NCI-H82 treated with DMSO at 0.1 percent for 48 hours (cell line): Measurements from ENCODE around the gene C3orf20.

Experiments
- DNase-seq: peaks from one replicate; lab custom pipeline; 2025; ENCODE audit not compliant: unreplicated experiment; lab: John Stamatoyannopoulos, UW

Gene C3orf20

DNA sequence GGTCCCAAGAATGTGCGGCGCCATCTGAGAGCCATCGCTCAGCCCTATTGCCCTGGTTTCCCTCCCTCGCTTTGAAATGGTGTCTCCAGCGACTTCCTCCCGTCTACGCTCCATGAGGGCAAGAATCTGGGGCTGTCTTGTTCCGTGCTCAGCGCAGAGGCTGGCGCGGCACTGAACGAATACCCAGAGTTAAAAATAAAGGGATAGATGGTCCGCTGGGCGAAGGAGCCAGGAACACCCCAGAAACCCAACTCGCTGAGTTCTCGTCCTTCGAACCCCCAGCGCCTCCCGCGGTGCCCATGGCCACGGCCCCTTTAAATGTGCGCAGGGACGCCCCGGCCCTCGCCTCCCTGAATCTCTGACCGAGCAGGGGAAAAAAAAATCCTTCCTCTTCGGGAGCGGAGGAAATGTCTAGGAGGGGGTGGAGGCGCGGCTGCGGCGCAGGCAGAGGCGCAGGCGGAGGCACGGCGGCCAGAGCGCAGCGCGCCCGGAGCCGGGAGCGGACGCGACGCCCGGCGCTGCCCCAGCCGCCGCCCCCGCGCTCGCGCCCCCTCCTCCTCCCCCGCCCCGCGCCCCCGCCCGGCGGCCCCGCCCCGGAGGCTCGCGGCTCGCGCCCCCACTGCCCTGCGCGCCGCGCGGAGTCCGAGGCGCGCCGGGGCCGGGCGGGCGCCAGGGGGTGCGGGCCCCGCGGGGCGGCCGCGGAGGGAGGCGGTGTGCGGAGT, 135.3 kb downstream of the C3orf20 start:
- DNase-seq: no peak

DNA sequence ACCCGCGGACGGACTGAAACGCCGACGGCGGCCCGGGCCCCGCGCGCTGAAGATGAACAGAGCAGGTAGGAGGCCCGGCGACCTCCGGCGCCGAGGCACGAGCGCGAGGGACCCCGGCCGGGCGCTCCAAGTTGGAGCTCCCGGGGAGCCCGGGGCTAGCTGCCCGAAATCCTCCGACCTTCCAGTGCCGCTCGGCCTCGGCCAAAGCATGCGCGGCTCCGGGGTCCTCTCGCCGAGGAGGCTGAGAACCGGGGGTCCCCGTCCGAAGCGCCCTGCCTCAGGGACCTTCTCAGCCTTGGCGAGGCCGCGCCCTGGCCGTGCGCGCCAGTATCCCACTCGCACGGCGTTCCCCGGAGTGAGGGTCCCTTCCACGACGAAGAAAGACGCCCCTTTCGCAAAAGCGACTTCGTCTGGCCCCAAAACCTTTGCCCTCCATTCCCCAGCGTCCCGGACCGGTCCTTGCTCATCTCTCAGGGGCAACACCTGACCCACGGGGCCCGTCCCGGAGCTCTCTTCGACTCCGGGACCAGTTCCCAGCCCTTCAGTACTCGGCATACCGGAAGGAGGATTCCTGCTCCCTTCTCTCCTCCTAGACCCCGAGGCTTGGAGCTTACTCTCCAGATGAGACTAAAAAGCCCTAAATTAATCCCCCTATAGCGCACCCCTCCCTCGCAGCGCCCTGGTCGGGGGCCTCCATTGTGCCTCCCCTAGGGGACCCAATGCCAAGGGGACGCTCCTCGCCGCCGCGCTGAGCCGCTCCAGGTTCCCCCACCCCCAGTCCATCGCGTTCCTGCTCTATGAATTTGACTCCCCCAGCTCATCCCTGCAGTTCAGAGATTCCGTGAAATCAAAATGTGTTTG, 136.1 kb downstream of the C3orf20 start:
- DNase-seq: no peak

DNA sequence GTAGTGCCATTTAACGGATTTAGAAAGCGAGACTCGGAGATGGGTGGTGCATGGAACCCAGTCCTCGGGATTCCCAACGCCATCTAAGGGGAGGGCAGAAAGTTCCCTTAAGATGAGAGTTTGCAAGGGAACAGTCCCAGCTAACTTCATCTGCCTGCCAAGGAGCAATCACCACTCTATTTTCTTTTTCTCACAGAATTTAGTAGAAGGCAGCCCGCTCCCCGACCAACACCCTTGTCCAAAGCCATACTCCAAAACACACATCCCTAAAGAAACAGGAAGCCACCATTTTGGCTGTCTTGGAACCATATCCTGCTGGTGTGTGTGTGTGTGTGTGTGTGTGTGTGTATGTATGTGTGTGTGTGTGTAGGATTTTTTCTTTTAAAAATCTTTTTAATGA, 136.7 kb downstream of the C3orf20 start:
- DNase-seq: no peak

DNA sequence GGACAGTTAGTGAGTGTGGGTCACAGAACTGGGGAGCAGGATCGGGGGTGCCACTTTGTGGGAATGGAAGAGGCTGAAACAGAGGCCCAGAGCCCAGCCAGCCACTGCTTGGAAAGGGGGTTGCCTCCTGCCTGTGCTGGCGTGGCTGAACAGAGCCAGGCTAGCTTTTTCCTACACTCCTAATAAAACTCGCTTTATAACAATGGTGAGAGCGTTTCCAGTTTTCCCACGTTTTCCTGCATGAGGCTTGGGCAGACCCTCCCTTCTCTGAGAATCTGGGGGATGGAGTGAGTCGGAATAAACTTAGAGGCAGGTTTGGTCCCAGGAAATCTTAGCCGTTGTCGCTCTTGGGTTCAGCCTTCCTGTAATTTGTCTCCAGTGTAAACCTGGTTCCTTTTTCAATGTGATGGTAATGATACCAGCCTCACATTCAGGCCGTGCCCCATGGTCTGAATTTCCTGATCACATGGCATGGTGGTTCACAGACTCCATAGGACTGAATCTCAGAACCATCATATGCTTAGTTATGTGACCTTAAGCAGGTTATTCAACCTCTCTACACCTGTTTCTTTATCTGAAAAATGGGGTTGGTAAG, 137.4 kb downstream of the C3orf20 start:
- no peak for DNase-seq

DNA sequence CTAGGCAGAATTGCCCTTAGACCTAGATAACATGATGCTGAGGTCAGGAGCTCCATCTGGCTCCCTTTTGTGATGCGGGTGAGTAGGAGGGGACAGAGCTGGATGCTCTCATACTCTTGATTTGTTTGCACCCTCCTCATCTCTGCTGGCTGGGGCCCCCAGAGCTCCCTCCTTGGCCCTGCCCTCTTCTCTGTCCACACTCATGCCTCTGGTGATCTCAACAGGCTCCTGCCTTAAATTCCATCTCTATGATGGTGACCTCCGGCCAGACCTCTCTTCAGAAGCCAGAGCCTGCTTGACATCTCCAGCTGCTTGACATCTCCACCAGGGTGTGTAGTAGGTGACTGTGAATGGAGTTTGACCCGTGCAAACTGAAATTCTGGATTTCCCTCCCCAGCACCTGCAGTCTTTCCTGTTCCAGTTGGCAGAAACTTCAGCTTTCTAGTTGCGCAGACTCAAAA, 139.5 kb downstream of the C3orf20 start:
- DNase-seq: no peak

DNA sequence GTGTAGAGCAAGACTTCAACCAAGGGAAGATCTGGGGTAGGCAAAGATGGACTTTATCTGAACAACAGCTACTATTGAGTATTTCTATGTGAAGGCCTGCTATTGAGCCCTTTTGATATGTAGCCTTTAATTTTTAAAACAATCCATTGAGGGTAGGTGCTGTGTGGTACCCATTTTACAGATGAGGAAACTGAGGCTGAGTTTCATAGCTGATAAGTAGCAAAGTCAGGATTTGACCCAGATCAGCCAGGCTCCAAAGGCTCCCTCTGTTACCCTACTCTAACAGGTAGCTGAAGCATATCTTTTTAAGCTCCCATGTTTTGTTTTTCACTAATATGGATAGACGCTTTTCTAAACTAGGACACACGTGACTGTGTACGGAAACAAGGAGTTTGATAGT, 141.4 kb downstream of the C3orf20 start:
- no peak for DNase-seq

DNA sequence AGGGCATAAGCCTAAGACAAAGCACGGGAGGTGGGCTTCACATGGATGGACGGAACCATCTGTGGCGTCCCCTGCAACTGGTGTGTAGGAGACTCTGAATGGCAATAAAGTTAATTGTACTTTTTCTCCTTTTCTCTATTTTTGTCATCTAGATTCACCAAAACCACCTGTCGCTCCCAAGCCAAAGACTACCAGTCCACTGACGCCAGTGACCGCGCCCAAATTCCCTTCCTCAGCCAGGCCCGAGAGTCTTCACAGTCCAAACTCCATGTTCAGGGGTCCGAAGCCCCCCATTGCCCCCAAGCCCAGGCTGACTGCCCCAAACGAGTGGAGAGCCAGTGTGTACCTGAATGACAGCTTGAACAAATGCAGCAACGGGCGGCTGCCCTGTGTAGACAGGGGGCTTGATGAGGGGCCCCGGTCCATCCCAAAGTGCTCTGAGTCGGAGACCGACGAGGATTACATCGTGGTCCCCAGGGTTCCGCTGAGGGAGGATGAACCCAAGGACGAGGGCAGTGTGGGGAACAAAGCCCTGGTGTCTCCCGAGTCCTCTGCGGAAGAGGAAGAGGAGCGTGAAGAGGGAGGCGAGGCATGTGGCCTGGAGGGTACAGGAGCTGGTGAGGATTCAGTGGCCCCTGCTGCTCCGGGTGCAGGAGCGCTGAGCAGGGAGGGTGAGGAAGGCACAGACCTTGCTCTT, 144.0 kb downstream of the C3orf20 start, which contains the start of gene FGD5:
TSS of gene FGD5 (plus strand) at position 159 of the 697 bp plus-strand sequence. CDS start at position 269, 110 bp downstream.
- DNase-seq: no peak

DNA sequence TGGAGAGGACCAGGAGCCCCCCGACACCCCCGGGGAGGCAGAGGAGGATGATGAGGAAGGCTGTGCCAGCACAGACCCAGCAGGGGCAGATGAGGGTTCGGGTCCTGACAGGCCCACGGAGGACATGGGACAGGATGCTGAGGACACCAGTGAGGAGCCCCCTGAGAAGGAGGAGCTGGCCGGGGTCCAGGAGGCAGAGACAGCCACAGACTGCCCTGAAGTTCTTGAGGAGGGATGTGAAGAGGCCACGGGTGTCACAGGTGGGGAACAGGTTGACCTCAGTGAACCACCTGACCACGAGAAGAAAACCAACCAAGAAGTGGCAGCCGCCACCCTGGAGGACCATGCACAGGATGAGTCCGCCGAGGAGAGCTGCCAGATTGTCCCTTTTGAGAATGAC, 144.7 kb downstream of the C3orf20 start:
- no peak for DNase-seq

DNA sequence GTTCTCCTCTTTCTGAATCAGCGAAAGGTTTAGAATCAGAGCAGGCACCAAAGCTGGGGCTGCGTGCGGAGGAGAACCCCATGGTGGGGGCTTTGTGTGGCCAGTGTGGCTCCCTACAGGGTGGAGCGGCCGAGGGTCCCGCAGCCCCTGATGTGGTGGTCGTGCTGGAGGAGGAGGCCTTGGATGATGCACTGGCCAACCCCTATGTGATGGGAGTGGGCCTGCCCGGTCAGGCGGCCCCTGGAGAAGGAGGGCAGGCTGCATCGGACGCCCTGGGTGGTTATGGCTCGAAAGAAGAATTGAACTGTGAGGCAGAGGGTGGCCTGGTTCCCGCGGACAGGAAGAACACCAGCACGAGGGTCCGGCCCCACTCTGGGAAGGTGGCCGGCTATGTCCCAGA, 145.2 kb downstream of the C3orf20 start:
- DNase-seq: no peak

DNA sequence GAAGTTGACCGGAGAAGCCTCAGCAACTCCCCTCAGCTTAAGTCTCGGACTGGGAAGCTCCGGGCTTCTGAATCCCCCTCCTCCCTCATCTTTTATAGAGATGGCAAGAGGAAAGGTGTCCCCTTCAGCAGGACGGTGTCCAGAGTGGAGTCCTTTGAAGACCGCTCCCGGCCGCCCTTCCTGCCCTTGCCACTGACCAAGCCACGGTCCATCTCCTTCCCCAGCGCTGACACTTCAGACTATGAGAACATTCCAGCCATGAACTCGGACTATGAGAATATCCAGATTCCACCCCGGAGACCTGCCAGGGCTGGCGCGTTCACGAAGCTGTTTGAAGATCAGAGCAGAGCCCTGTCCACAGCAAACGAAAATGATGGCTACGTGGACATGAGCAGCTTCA, 146.2 kb downstream of the C3orf20 start:
- DNase-seq: no peak

DNA sequence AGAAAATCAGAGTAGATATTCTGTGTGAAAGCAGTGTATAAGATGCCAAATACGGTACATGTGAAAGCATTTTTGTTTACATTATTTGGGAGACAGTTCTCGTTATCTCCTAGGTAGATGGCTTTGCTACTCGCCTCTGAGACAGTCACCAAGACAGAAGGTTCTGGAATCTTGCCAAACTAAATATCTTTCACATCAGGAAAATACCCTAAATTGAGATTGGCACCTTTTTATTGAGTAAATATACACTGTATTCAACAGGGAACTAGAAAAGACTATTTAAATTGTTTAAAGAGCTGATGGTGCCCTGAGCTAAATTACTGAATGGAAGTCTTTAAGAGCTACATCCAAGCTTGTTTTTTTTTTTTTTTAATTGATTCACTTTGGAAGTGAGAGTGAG, 147.2 kb downstream of the C3orf20 start:
- DNase-seq: no peak
